Stimulated activated CD4-positive, alpha-beta T cell treated with anti-CD3 and anti-CD28 coated beads, Interleukin-12 subunit alpha, Interleukin-12 subunit beta, amount 100 ng/mL, for 4 hours (primary cell): ENCODE measurements around the gene FZD10.

Source experiments
- DNase-seq: peaks from one replicate; pipeline ENCODE4 v3.0.0-alpha.2; 2020

The FZD10 gene

GRCh38 chr12:130183585-130184370 lies 21.5 kb downstream of the FZD10 start:
- no peak for DNase-seq

DNA sequence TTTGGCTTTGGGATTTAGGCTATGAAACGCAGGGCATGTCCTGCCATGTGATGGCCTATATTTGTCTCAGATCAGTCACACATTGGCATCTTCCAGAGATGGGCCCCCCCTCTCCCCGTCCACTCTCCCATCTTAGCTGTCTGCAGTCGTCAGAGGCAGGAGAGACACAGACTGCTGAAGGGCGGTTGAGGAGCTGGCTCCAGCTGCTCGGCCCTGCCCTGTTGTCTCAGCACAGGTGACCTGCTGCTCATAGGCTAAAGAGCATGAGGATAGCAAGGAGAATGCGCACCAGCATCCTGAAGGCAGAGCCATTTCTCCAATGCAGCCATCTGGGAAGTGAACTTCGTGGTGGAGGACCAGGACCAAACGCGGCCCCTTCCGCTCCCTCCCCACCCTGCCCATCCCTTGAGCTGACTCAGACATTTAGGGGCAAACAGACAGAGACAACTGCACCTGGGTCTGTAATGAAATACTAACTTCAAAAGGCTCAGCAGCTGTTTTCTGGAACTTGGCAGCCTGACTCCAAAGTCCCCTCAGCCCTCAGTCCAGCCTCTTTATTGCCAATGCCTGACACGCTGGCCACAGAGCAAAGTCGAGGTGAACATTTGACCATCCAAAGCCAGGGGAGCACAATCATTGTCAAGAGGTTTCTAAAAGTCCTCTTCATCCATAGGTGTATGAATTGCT lies 22.3 kb downstream of the FZD10 start:
- no peak for DNase-seq

GRCh38 chr12:130185455-130186391 lies 23.5 kb downstream of the FZD10 start:
- DNase-seq = no peak

- no peak for DNase-seq
Measured at GRCh38 chr12:130186651-130187268, 24.5 kb downstream of the FZD10 start.

- no peak for DNase-seq
Measured at GRCh38 chr12:130192642-130193345, 30.5 kb downstream of the FZD10 start.

DNA sequence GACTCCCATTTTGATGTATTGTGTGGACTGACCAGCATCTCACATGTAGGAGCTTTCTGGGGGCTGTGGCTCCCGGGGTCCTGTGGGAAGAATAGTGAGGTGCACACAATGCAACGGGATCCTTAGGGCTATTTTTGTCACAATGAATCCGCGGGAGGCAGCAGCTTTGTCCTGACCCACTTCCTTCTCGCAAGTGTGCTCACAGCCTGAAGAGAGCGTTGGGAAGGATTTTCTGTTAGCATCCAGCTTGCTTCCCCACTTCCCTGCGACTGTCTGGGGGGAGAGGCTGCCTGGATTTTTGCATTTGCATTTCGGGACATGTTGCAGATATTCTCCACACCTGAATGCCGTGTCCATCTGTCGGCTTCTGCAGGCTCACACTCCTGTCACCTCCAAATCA lies 31.9 kb downstream of the FZD10 start:
- DNase-seq = no peak

GRCh38 chr12:130195369-130195768 lies 33.1 kb downstream of the FZD10 start:
- DNase-seq = no peak

DNA sequence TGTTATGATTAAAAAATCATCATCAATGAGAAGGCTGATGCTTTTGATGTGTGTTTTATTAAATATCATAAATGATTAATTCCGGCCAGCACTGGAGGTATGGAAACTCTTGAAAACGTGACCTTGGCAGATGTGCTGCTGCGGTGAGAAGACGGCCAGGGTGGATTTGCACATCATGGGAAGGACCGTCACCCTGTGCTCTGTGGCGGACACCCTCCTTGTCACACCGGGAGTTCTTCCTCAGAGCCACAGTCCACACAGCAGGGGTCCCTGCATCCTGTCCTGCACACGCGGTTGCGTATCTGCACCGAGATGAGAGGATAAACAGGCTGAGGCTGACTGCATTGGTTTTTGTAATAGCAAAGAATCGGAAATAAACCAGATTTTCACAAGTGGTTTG lies 33.5 kb downstream of the FZD10 start:
- DNase-seq = no peak

DNA sequence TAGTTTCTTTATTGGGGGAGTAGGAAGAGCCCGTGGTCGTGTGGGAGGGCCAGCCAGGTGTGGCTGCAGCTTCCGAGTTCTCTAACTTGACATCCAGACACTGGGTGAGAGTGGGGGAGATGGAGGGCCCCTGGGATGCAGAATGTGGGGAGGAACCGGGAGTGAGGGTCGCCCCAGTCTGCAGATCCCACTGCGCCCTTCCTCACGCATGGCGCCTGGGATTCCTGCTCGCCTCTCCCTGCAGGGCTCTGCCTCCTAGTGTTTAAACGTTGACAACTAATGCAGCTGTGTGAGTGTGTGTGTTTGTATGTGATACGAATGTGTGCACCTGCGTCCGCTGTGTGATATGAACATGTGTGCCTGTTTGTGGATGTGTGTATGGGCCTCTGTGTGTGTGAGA lies 34.6 kb downstream of the FZD10 start:
- no peak for DNase-seq

GRCh38 chr12:130198026-130198662 lies 35.9 kb downstream of the FZD10 start:
- no peak for DNase-seq

DNA sequence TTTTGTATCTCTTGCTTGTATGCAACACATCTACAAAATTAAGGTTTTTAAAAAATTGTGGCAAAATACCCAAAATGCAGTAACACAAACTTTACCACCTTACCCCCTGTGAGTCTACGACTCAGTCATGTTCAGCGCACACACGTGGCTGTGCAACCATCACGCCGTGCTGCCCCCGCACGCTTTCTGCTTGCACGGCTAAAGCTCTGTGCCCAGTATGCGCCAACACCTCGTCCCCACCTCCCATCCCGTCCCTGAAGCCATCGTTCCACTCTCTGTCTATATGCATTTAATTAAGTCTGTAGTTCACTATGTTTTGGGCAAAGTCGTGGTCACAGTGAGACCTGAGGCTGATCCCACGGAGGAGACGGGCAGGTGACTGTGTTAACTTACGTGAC lies 36.4 kb downstream of the FZD10 start:
- DNase-seq = no peak

GRCh38 chr12:130199581-130200390 lies 37.5 kb downstream of the FZD10 start:
- no peak for DNase-seq

DNA sequence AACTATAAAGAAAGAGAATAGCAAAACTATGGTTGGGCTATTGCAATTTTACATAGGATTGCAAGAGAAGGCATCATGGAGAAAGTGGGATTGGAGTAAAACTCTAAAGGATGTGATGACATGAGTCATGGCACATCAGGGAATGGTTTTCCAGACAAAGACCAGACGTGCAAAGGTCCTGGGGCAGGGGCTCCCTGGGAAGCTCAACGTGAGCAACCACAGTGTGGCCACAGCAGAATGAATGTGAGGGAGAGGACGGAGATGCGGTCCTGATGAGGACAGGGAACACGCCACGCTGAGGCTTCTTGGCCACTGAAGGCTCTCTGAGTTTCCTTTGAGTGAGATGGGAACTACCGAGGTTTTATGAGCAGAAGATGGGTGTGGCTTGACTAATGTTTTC lies 38.2 kb downstream of the FZD10 start:
- DNase-seq = no peak

GRCh38 chr12:130201037-130201436 lies 38.8 kb downstream of the FZD10 start:
- DNase-seq = no peak

- no peak for DNase-seq
Measured at GRCh38 chr12:130202201-130202600, 39.9 kb downstream of the FZD10 start.

- no peak for DNase-seq
Measured at GRCh38 chr12:130203151-130203550, 40.9 kb downstream of the FZD10 start.

DNA sequence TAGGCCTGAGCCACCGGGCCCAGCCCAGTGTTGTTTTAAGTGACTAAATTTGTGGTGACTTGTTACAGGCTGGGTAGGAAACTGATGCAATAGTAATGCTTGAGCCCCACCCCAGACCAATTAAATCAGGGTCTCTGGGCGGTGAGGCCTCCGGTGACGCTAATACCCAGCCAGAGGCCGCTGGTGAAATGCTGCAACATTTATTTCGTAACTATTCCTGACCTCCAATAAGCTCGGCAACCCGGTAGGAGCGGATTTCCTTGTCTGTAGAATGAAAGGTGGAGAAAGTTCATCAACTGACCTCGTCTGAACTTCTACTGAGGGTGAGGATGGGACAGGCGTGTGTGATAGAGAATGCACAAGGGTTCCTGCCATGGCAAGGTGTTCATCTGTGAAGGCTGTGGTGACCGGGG lies 42.3 kb downstream of the FZD10 start:
- DNase-seq = no peak

- DNase-seq = no peak
Measured at GRCh38 chr12:130205495-130205894, 43.2 kb downstream of the FZD10 start.

- DNase-seq = no peak
Measured at GRCh38 chr12:130212384-130212989, 50.2 kb downstream of the FZD10 start.

DNA sequence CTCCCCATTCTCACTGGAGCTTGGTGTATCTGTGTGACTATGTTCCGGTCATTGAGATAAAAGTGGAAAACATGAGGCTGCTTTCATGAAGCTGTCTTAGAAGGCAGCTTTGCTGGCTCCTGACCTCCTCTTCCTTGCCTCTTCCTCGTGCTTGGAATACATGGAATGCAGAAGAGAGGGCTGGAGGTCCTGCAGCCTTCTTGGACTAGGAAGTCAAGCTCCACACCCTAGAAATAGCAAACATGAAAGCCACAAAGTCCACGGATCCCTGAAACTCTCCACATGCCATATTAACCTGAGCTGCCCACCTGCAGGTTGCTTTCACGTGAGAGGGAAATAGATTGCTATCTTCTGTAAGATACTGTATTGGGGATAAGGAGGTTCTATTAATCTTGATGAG lies 51.0 kb downstream of the FZD10 start:
- no peak for DNase-seq
